HL-60 (cell line): ENCODE data around the gene TENT4A.

Experiments used
- DNase-seq, 2 experiments: peaks; one replicate each; pipeline ENCODE4 v3.0.0-alpha.2; 2010 to 2020; ENCODE audit warnings: low read depth in 1 of 2, low spot score in 1 of 2
- H3K27ac ChIP-seq: fragments of 250-450 bp; sonication (Bioruptor Pico); replicated peaks from 2 replicates; pipeline ENCODE4 v1.5.1; 2020; ENCODE audit warnings: mild to moderate bottlenecking, moderate library complexity
- H3K27me3 ChIP-seq: fragments of 250-450 bp; sonication (Bioruptor Pico); 2 replicates; pipeline ENCODE4 v1.5.1; 2021; ENCODE audit warnings: mild to moderate bottlenecking, moderate library complexity; ENCODE audit not compliant: insufficient read depth, poor library complexity, severe bottlenecking
- H3K4me3 ChIP-seq: replicated peaks from 2 replicates; pipeline ENCODE4 v1.5.1; 2011; ENCODE audit warnings: mild to moderate bottlenecking, control low read depth, low read length; ENCODE audit not compliant: insufficient read depth
- CTCF ChIP-seq: IDR thresholded peaks from one replicate; pipeline ENCODE4 v1.5.1; 2011; ENCODE audit warnings: low read length, control low read depth, inconsistent platforms; ENCODE audit not compliant: insufficient read depth
- GABPA ChIP-seq: IDR thresholded peaks from 2 replicates; pipeline ENCODE4 v1.6.1; 2012; ENCODE audit warnings: low read depth
- POLR2AphosphoS5 ChIP-seq: IDR thresholded peaks from 2 replicates; pipeline ENCODE4 v1.6.1; 2012; ENCODE audit warnings: low read depth
- REST ChIP-seq: IDR thresholded peaks from 2 replicates; pipeline ENCODE4 v1.6.1; 2012; ENCODE audit warnings: low read depth; ENCODE audit not compliant: insufficient replicate concordance
- SPI1 ChIP-seq: IDR thresholded peaks from 2 replicates; pipeline ENCODE4 v1.6.1; 2012; ENCODE audit warnings: low read depth, mild to moderate bottlenecking, borderline replicate concordance

Gene TENT4A

GRCh38 chr5:6803981-6804550, 90.8 kb downstream of the TENT4A start:
- TF ChIP-seq POLR2AphosphoS5: no peak
- Histone ChIP-seq H3K27me3 (no peaks in the 10 kb centered on the region), H3K27ac (no peak overlapping the region), H3K4me3 (no peak overlapping the region)
- no peak for DNase-seq

- no peak overlapping the region for H3K4me3 ChIP-seq
- DNase-seq: no peak
Observed at GRCh38 chr5:6804766-6805501, 91.7 kb downstream of the TENT4A start.

GRCh38 chr5:6805841-6806240, 92.6 kb downstream of the TENT4A start:
- H3K27me3 ChIP-seq: no peaks in the 10 kb centered on the region
- no peak overlapping the region for H3K4me3 ChIP-seq
- no peak for DNase-seq
- TF ChIP-seq GABPA: no peak
- no peak for TF ChIP-seq SPI1
- TF ChIP-seq CTCF: no peak
- TF ChIP-seq REST: no peak
- no peak for TF ChIP-seq POLR2AphosphoS5
- no peak overlapping the region for H3K27ac ChIP-seq

More at GRCh38 chr5:6804766-6805501, 91.7 kb downstream of the TENT4A start:
- H3K27ac ChIP-seq: no peak overlapping the region
- TF ChIP-seq REST (no peak), CTCF (no peak), GABPA (no peak), POLR2AphosphoS5 (no peak), SPI1 (no peak)
- H3K27me3 ChIP-seq: no peaks in the 10 kb centered on the region
